Measurements from ENCODE around the gene CHMP4B. TPM values are rescaled to one million over a fixed set of nuclear protein-coding genes. Genes with fewer than 3 reads are reported as not detected.

The CHMP4B gene
- total RNA-seq, 4 donors from 2014 or later, result 77.2 to 147 (median 107) TPM

DNA sequence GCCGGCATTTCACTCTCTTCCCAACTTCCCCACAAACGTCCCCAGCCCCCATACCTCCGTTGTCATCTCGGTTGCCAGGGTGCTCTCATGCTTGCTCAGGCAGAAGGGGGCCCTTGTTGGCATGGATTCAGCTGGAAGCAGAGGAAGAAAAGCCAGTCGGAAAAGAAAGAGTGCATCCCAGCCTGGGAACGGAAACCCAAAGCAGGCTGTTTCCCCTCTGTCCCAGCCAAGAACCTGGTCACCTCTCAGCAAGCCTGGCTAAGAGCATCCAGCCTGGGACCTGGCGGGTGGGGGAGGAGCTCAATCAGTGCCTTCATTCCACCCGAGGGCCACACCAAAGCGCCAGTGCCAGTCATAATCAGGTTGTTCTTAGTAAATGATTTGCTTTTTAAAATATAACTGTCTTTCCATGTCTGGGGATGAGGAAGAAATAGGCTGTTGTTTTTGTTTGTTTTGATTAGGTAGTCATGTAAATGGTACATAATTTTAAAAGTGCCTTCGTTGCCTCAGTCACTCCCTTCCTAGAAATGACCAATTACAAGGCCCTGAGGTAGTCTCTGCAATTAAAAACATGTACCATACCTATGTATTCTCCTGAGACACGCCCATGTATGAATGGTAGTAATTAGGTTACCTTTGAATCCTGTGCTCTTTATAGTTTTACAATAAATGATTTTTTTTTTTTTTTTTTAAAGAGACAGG lies 21.1 kb downstream of the CHMP4B start:
- peaks cover 9 to 85% (median 60%) of the 10 kb centered on the region in 3 donors for H3K4me1 ChIP-seq
- DNase-seq, result no peak

DNA sequence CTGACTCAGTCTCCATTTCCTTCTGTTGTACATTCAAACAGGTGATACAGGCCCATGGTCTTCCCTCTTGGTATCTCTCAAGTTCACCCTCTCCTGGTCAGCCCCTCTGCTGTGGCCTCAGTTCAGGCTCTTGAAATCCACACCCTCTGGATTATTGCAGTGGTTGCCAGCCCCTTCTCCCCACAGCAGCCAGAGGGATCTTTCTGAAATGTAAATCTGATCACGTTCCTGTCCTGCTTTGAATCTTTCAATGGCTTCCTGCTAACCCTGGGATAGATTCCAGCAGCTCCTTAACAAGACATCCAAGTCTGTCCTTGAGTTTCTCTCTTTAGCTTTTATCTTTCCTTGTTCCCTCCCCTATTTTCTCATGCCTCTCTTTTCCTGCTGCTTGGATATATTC lies 22.2 kb downstream of the CHMP4B start:
- H3K4me3 ChIP-seq, result no peak overlapping the region
- intact Hi-C loops (cut with DNase I), result no loop called here
- 19 to 25% methylated on average over 1 of the region's 1 CpG for WGBS, 2 donors

More for the DNA sequence above, 21.1 kb downstream of the CHMP4B start:
- peak overlapping the region in 2 of 4 donors; percentile 31 to 57 for H3K27ac ChIP-seq
- H3K9me3 ChIP-seq, result no peaks in the 10 kb centered on the region
- no peak for TF ChIP-seq CTCF (IDR thresholded peaks at IDR 0.05)
- no peak for TF ChIP-seq POLR2A (IDR thresholded peaks at IDR 0.05)
- 59 to 81% methylated on average over 8 to 11 of the region's 11 CpGs for WGBS, 2 donors
- H3K36me3 ChIP-seq, result peaks cover 0 to 25% (median 0%) of the 10 kb centered on the region in 3 donors
- H3K4me3 ChIP-seq, result no peak overlapping the region
- intact Hi-C loops (cut with DNase I), result no loop called here
- H3K27me3 ChIP-seq, result no peaks in the 10 kb centered on the region

DNA sequence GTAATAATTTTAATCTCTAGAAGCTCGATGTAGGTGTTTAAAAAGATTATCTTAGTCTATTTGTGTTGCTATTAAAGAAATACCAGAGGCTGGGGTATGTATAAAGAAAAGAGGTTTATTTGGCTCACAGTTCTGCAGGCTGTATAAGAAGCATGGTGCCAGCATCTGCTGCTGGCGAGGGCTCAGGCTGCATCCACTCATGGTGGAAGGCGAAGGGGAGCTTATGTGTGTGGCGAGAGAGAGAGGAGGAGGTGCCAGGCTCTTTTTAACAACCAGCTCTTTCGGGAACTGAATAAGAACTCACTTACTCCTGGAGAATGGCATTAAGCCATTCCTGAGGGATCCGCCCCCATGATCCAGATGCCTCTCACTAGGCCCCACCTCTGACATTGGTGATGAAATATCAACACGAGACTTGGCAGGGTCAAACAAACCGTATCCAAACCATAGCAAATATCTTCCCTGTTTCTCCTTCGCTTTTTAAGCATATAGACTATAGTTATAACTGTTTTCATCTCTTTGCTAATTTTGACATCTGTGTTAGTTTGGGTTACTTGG lies 24.5 kb downstream of the CHMP4B start:
- TF ChIP-seq CTCF (IDR thresholded peaks at IDR 0.05) (no peak), POLR2A (IDR thresholded peaks at IDR 0.05) (no peak)
- 68 to 71% methylated on average over 9 of the region's 9 CpGs for WGBS, 2 donors
- Histone ChIP-seq H3K27ac (peak overlapping the region in 2 of 4 donors; percentile 8 to 27), H3K27me3 (no peaks in the 10 kb centered on the region), H3K9me3 (no peaks in the 10 kb centered on the region), H3K4me3 (no peak overlapping the region), H3K36me3 (peaks cover 0 to 25% (median 0%) of the 10 kb centered on the region in 3 donors), H3K4me1 (peaks cover 0 to 85% (median 63%) of the 10 kb centered on the region in 3 donors)
- intact Hi-C loops (cut with DNase I), result no loop called here
- no peak for DNase-seq

More for the DNA sequence above, 22.2 kb downstream of the CHMP4B start:
- TF ChIP-seq POLR2A (IDR thresholded peaks at IDR 0.05), result no peak
- no peak for TF ChIP-seq CTCF (IDR thresholded peaks at IDR 0.05)
- no peak for DNase-seq
- Histone ChIP-seq H3K27me3 (no peaks in the 10 kb centered on the region), H3K36me3 (peaks cover 0 to 25% (median 0%) of the 10 kb centered on the region in 3 donors), H3K9me3 (no peaks in the 10 kb centered on the region), H3K27ac (no peak overlapping the region), H3K4me1 (peaks cover 9 to 85% (median 64%) of the 10 kb centered on the region in 3 donors)

DNA sequence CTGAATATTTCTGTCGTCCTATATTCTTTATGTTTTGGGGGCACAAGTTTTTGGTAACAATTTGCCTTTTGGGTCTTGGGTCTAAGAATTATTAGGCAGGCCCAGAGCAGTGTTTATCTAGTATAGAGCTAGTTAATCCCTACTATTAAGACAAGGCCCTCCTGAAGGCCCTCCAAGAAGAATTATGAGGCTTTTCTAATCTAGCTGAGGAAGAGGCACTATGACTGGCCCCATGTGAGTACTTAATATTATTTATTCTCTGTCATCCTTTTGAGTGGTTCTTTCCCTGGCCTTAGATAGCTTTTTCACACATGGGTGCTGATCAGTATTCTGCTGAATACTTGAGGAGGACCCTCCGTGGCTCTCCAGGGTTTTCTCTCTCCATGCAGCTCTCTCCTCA lies 25.1 kb downstream of the CHMP4B start:
- no peak overlapping the region for H3K4me3 ChIP-seq
- no peaks in the 10 kb centered on the region for H3K9me3 ChIP-seq
- TF ChIP-seq POLR2A (IDR thresholded peaks at IDR 0.05) (no peak), CTCF (IDR thresholded peaks at IDR 0.05) (no peak)
- H3K36me3 ChIP-seq, result peaks cover 0 to 25% (median 0%) of the 10 kb centered on the region in 3 donors
- H3K4me1 ChIP-seq, result peaks cover 0 to 85% (median 64%) of the 10 kb centered on the region in 3 donors
- DNase-seq, result no peak
- no peaks in the 10 kb centered on the region for H3K27me3 ChIP-seq
- WGBS, 2 donors, result 82 to 84% methylated on average over 2 of the region's 2 CpGs
- H3K27ac ChIP-seq, result peak overlapping the region in 3 of 4 donors; percentile 7 to 27 (median 8)
- intact Hi-C loops (cut with DNase I), result no loop called here
